MV-4-11 (cell line): ENCODE results near the gene PDE4A.
A peak's percentile ranks its signal among the peaks of the same experiment; 100 is the strongest.
"Not testable (repeated sequence)": the region's sequence is repeated elsewhere in the genome, so short reads cannot be mapped to it uniquely, and the experiment has no call there.

Source experiments
- DNase-seq: peaks from one replicate; lab custom pipeline; 2025; lab: John Stamatoyannopoulos, UW

PDE4A gene

GRCh38 chr19:10424011-10424637 is 3.8 kb downstream of the PDE4A start:
- peak; percentile 50 for DNase-seq

DNA sequence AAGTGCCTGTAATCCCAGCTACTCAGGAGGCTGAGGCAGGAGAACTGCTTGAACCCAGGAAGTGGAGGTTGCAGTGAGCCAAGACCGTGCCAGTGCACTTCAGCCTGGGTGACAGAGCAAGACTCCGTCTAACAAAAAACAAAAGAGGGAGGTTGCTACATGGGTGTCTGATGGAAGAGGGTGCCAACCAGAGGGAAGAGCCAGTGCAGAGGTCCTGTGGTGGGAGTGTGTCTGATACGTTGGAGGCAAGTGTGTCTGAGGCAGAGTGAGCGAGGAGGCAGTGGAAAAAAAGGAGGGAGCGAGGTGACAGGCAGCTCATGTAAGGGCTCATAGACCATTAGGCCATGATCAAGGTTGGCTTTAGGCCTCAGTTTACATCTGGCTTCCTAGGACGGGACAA is 6.8 kb downstream of the PDE4A start:
- DNase-seq: no peak

- no peak for DNase-seq
Measured at GRCh38 chr19:10428996-10429381, 8.7 kb downstream of the PDE4A start.

- no peak for DNase-seq
Measured at GRCh38 chr19:10430505-10431253, 10.3 kb downstream of the PDE4A start.

- DNase-seq: peak; percentile 43
Measured at GRCh38 chr19:10431254-10431942, 11.1 kb downstream of the PDE4A start.

- DNase-seq: no peak
Measured at GRCh38 chr19:10431943-10432735, 11.8 kb downstream of the PDE4A start.

GRCh38 chr19:10432736-10433130 is 12.4 kb downstream of the PDE4A start:
- DNase-seq: no peak

DNA sequence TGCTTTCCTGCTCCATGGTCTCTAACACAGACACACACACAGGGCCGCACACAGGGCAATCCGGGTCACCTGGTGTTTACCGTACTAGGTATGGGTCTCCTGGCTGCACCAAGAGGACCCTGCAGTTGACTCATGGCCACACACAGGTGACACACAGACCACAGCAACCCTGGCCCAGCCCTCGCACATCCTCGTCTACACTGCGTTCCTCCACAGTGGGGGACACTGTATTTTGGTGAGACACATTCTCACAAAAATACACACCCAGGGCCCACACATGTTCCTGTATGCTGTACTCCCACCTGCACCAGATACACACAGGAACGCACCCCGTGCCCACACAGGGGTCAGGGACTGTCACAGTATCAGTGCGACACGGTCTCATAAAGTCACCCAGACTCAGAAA is 12.8 kb downstream of the PDE4A start:
- DNase-seq: no peak

DNA sequence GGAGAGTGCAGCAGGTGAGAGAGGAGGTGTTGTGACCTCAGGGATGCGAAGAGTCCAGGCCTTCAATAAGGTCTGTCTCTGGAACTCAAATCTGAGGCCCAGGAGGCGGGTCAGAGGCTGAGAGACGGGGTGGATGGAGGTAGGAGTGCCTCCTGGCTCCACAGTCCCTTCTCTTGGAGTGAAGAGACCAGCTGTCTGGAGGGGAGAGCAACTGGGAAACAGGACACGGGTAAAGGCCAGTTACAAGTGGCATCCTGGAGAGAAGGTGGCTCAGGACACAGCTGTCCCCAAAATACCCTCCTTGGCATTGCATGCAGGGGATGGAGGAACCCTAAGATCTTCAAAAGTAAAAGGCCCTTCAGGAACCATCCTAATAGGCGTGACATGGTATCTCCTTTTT is 19.2 kb downstream of the PDE4A start:
- DNase-seq: no peak

DNA sequence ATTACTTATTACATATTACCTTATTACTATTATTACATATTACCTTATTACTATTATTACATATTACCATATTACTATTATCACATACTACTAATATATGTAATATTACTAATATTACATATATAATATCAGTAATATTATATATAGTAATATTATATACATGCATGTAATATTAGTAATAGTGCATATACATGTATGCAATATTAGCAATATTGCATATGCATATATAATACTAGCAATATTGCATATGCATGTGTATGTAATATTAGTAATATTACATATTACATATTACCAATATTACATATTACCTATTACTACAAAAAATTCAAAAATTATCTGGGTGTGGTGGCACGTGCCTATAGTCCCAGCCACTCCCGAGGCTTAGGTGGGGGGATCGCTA is 22.4 kb downstream of the PDE4A start:
- DNase-seq: no peak

DNA sequence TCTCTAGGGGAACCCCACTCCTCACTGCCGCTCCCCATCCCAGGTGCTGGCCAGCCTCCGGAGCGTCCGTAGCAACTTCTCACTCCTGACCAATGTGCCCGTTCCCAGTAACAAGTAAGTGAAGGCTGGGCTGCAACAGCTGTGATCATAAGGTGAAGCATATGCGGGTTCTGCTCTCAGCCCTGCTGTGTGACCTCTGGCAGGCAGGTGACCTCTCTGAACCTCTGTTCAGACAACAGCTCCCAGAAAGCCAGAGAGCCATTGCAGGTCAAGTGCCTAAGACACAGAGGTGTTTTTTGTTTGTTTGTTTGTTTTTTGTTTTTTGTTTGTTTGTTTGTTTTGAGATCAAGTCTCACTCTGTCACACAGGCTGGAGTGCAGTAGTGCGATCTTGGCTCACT is 28.7 kb downstream of the PDE4A start:
- no peak for DNase-seq

GRCh38 chr19:10450191-10450852 is 30.0 kb downstream of the PDE4A start:
- DNase-seq: no peak

- DNase-seq: peak; percentile 44
Measured at GRCh38 chr19:10450853-10451609, 30.7 kb downstream of the PDE4A start.

DNA sequence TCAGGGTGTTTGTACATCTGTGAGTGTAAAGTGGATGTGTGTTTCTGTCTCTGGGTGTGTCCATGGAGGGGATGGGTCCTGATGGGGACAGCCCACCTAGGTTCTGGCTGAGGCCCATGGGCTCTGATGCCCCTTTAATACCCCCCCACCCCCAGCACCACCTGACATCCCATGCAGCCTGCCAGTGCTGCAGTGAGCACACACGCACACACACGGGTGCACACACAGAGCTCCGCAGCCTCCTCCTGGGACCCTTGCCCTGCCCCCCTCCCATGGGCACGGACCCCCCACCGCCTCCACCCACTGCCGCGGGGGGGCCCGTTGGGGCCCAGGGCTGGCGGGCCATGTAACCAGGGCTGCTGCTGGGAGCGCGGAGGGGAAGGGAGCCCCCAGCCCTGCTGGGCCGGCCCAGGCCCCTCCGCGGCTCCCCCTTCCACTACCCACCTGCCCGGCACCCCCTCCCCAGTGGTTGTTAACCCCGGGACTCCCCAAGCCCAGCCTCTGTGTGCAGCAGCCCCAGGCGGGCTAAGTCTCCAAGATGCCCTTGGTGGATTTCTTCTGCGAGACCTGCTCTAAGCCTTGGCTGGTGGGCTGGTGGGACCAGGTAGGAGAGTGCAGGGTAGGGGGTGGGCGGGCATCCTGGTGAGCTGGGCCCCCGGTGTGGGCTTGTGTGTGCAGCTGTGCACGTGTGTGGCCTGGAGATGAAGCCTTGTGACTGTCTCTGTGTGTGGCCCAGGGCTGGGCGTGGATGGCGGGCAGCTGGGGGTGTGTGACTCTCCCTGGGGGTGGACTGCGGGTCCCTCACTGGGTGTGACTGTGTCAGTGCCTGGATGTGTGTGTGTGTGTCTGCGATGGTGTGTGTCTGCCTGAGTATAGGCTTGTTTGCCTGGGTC is 32.6 kb downstream of the PDE4A start:
- no peak for DNase-seq

GRCh38 chr19:10453852-10454251 is 33.5 kb downstream of the PDE4A start:
- DNase-seq: no peak

DNA sequence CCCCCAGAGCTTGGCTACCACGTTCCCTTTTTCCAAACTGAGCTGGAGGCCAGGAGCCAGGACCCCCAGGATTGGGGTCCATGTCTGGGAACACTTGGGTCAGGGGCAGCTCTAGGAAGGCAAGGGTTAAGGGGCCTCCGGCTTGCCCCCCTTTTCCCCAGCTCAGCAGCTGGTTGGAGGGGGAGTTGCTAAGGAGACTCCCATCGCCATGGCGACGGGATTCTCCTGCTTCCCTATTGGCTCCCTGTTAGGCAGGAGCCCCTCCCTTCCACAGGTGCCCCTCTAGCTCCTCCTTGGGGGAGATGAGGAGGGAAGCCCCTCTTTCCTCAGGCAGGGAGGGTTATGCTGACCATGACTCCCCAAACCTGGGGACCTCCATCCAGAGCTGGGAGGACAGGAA is 33.9 kb downstream of the PDE4A start:
- DNase-seq: no peak

DNA sequence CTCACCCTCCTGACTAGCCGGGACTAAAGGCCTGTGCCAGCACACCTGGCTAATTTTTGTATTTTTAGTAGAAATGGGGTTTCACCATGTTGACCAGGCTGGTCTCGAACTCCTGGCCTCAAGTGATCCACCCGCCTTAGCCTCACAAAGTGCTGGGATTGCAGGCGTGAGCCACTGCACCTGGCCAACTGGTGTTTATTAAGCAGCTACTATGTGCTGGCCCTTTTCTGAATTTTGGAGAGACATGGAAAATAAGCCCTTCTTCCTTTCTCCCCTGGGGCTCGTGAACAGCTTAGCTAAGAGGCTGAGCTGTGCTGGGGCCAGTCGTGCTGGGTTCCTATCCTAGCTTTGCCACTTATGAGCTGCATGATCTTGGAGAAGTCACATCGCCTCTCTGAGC is 38.4 kb downstream of the PDE4A start:
- not testable (repeated sequence) for DNase-seq

GRCh38 chr19:10460714-10461046 is 40.3 kb downstream of the PDE4A start:
- DNase-seq: no peak

- peak; percentile 90 for DNase-seq
Measured at GRCh38 chr19:10461047-10461949, 41.0 kb downstream of the PDE4A start.
